ENCODE measurements around the gene AFTPH.

DNA sequence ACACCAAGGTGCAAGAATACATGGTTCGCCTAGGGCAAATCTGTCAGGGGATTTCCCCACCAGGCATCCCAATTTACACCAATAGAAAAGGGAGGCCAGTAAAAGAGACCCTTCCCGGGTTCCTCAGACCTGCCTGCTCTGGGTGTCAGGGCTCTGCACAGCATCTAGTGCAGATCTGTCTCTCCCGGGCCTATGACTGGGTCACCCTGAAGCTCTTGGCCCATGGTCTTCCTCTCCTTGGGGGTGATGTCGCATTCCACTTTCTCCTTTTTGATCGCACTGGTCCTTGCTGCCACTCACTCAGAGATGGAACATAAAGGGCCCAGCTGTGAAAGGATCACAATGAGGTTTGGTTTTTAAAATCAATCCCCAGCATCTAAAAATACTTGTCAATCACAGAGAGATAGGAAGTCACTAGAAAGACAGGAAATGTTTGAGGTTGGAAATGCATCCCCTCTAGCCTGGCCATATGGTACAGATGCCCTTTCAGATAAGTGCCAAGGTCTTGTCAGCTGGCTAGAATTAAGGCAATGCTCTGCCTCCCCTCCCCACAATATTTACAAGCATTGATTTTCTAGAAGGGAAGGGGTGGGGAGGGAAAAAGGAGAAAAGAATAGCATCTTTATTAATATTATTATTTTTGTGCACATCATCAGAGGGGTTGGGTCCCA is 34.9 kb upstream of the AFTPH start:
- TF ChIP-seq, protein P1, sequence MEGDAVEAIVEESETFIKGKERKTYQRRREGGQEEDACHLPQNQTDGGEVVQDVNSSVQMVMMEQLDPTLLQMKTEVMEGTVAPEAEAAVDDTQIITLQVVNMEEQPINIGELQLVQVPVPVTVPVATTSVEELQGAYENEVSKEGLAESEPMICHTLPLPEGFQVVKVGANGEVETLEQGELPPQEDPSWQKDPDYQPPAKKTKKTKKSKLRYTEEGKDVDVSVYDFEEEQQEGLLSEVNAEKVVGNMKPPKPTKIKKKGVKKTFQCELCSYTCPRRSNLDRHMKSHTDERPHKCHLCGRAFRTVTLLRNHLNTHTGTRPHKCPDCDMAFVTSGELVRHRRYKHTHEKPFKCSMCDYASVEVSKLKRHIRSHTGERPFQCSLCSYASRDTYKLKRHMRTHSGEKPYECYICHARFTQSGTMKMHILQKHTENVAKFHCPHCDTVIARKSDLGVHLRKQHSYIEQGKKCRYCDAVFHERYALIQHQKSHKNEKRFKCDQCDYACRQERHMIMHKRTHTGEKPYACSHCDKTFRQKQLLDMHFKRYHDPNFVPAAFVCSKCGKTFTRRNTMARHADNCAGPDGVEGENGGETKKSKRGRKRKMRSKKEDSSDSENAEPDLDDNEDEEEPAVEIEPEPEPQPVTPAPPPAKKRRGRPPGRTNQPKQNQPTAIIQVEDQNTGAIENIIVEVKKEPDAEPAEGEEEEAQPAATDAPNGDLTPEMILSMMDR (IDR thresholded peaks at IDR 0.05) = no peak
- no peak for TF ChIP-seq POLR2A (IDR thresholded peaks at IDR 0.05)

All from right lobe of liver (tissue), 4 donors.